ENCODE measurements around the gene SIGLEC11.

The SIGLEC11 gene

DNA sequence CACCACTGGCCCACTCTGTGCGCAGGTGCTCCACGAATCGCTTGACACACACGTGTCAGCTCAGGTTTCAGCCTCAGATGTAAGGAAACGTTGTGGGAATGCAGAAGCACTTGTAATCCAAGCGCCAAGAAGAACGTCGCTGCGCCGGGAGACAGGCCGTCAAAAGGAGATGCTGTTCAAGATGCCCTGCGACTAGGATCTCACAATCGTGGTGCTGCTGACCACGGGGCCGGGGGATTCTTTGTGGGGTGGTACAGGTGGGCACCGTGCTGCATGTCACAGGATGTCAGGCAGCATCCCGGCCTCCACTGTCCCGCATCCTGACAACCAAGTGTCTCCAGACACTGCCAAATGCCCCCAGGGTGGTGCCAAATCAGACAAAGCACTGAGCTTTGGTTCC lies 16.9 kb upstream of the SIGLEC11 start:
- TF ChIP-seq, protein P1, sequence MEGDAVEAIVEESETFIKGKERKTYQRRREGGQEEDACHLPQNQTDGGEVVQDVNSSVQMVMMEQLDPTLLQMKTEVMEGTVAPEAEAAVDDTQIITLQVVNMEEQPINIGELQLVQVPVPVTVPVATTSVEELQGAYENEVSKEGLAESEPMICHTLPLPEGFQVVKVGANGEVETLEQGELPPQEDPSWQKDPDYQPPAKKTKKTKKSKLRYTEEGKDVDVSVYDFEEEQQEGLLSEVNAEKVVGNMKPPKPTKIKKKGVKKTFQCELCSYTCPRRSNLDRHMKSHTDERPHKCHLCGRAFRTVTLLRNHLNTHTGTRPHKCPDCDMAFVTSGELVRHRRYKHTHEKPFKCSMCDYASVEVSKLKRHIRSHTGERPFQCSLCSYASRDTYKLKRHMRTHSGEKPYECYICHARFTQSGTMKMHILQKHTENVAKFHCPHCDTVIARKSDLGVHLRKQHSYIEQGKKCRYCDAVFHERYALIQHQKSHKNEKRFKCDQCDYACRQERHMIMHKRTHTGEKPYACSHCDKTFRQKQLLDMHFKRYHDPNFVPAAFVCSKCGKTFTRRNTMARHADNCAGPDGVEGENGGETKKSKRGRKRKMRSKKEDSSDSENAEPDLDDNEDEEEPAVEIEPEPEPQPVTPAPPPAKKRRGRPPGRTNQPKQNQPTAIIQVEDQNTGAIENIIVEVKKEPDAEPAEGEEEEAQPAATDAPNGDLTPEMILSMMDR (IDR thresholded peaks at IDR 0.05; ENCODE audit: insufficient read depth, low read length, poor library complexity, severe bottlenecking), result no peak
- no peak for TF ChIP-seq EZH2phosphoT487 (conservative IDR thresholded peaks at IDR 0.05; ENCODE audit: low read length)

DNA sequence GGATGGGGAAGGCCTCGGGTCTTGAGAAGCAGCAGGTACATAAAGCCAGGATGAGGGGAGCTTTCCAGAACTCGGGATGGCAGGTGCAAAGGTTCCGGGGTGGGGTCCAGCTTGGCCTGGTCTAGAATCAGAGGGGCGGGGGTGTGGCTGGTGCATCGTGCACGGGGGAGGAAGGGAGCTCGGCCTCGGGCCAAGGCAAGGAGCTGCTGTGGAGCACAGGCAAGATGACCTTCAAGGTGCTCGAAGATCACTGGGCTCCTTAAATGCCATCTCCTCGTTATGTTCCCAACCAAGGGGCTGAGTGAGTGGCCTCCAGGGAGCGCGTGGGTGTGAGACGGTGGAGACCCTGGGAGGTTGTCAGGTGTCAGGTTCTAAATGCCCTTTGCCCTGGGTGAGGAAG lies 16.1 kb upstream of the SIGLEC11 start:
- H3K9ac ChIP-seq (ENCODE audit: low read length), result no peak overlapping the region
- TF ChIP-seq EZH2phosphoT487 (conservative IDR thresholded peaks at IDR 0.05; ENCODE audit: low read length), result no peak
- TF ChIP-seq, protein P1 (IDR thresholded peaks at IDR 0.05; ENCODE audit: insufficient read depth, low read length, poor library complexity, severe bottlenecking), result no peak
- H3K4me3 ChIP-seq (ENCODE audit: insufficient read depth, low read length, poor library complexity, severe bottlenecking), result no peak overlapping the region

More for the DNA sequence above, 16.9 kb upstream of the SIGLEC11 start:
- Histone ChIP-seq H3K9ac (ENCODE audit: low read length) (no peak overlapping the region), H3K4me2 (ENCODE audit: low read depth, low read length, poor library complexity, severe bottlenecking) (no peak overlapping the region), H3K9me3 (ENCODE audit: insufficient read depth, low read length) (no peaks in the 10 kb centered on the region), H3K79me2 (ENCODE audit: insufficient read depth, low read length) (no peaks in the 10 kb centered on the region), H2AFZ (ENCODE audit: low read depth, low read length, severe bottlenecking) (no peak overlapping the region), H3F3A (ENCODE audit: insufficient read depth) (no peaks in the 10 kb centered on the region), H3K9me2 (replicated peaks; ENCODE audit: insufficient read depth, low read length) (no peaks in the 10 kb centered on the region), H4K20me1 (ENCODE audit: low read depth, low read length) (no peaks in the 10 kb centered on the region), H3K27ac (ENCODE audit: low read depth, low read length) (no peak overlapping the region), H3K27me3 (ENCODE audit: low read length) (no peaks in the 10 kb centered on the region), H3K4me3 (ENCODE audit: insufficient read depth, low read length, poor library complexity, severe bottlenecking) (no peak overlapping the region), H3K36me3 (ENCODE audit: low read length) (no peaks in the 10 kb centered on the region)

DNA sequence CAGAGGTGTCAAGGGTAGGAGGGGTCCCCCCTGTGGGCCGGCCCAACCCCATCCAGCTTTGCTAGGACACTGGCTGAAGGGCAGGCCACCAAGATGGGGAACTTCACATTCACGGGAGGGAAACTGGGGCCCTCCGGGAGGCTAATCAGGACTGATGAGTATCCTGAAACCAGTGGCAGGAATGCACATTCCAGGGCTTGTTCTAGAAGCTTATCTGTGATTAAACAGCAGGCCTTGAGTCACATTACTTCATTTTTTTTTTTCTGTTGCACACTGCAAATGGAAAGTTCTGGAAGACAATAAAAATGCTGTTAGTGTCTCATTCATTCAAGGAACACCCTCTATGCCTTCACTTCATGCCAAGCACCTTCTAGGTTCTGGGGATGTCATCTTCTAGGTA lies 15.5 kb upstream of the SIGLEC11 start:
- Histone ChIP-seq H3K9me3 (ENCODE audit: insufficient read depth, low read length) (no peaks in the 10 kb centered on the region), H3K27ac (ENCODE audit: low read depth, low read length) (no peak overlapping the region), H2AFZ (ENCODE audit: low read depth, low read length, severe bottlenecking) (no peak overlapping the region), H3K9me2 (replicated peaks; ENCODE audit: insufficient read depth, low read length) (no peaks in the 10 kb centered on the region), H3F3A (ENCODE audit: insufficient read depth) (no peaks in the 10 kb centered on the region), H3K4me3 (ENCODE audit: insufficient read depth, low read length, poor library complexity, severe bottlenecking) (no peak overlapping the region), H3K9ac (ENCODE audit: low read length) (no peak overlapping the region), H3K79me2 (ENCODE audit: insufficient read depth, low read length) (no peaks in the 10 kb centered on the region), H4K20me1 (ENCODE audit: low read depth, low read length) (no peaks in the 10 kb centered on the region), H3K27me3 (ENCODE audit: low read length) (no peaks in the 10 kb centered on the region), H3K4me2 (ENCODE audit: low read depth, low read length, poor library complexity, severe bottlenecking) (no peak overlapping the region), H3K36me3 (ENCODE audit: low read length) (no peaks in the 10 kb centered on the region)
- no peak for TF ChIP-seq EZH2phosphoT487 (conservative IDR thresholded peaks at IDR 0.05; ENCODE audit: low read length)
- TF ChIP-seq, protein P1 (IDR thresholded peaks at IDR 0.05; ENCODE audit: insufficient read depth, low read length, poor library complexity, severe bottlenecking), result no peak

More for the DNA sequence above, 16.1 kb upstream of the SIGLEC11 start:
- H3K4me2 ChIP-seq (ENCODE audit: low read depth, low read length, poor library complexity, severe bottlenecking), result no peak overlapping the region
- no peak overlapping the region for H2AFZ ChIP-seq (ENCODE audit: low read depth, low read length, severe bottlenecking)
- H3K9me2 ChIP-seq (replicated peaks; ENCODE audit: insufficient read depth, low read length), result no peaks in the 10 kb centered on the region
- H3K27ac ChIP-seq (ENCODE audit: low read depth, low read length), result no peak overlapping the region
- no peaks in the 10 kb centered on the region for H3K79me2 ChIP-seq (ENCODE audit: insufficient read depth, low read length)
- H3K36me3 ChIP-seq (ENCODE audit: low read length), result no peaks in the 10 kb centered on the region
- no peaks in the 10 kb centered on the region for H3K9me3 ChIP-seq (ENCODE audit: insufficient read depth, low read length)
- no peaks in the 10 kb centered on the region for H4K20me1 ChIP-seq (ENCODE audit: low read depth, low read length)
- no peaks in the 10 kb centered on the region for H3K27me3 ChIP-seq (ENCODE audit: low read length)
- H3F3A ChIP-seq (ENCODE audit: insufficient read depth), result no peaks in the 10 kb centered on the region

Measured in SU-DHL-6 (cell line).